GM19438 (cell line): ENCODE data around the gene SALL1.

Experiments used
- ATAC-seq: cut with Tn5 transposase; IDR thresholded peaks from one replicate; pipeline ENCODE4 v1.9.1; 2021; ENCODE audit warnings: low read depth; ENCODE audit not compliant: unreplicated experiment

Gene SALL1

GRCh38 chr16:51159296-51159695, 8.2 kb upstream of the SALL1 start:
- ATAC-seq, result no peak

GRCh38 chr16:51157698-51158097, 6.6 kb upstream of the SALL1 start:
- ATAC-seq, result no peak

GRCh38 chr16:51156807-51157200, 5.7 kb upstream of the SALL1 start:
- ATAC-seq, result no peak

- no peak for ATAC-seq
These were observed 5.0 kb upstream of the SALL1 start for GRCh38 chr16:51155820-51156806.

- no peak for ATAC-seq
These were observed 4.1 kb upstream of the SALL1 start for GRCh38 chr16:51155199-51155607.

GRCh38 chr16:51154271-51155171, 3.5 kb upstream of the SALL1 start:
- no peak for ATAC-seq

GRCh38 chr16:51153577-51154031, 2.5 kb upstream of the SALL1 start:
- no peak for ATAC-seq

GRCh38 chr16:51152691-51153576, 1.9 kb upstream of the SALL1 start:
- ATAC-seq, result no peak

- no peak for ATAC-seq
These were observed 1.0 kb upstream of the SALL1 start for GRCh38 chr16:51151961-51152663.

- ATAC-seq, result no peak
These were observed 428 bp upstream of the SALL1 start for GRCh38 chr16:51151435-51151960.

GRCh38 chr16:51150165-51150887, 744 bp downstream of the SALL1 start:
- no peak for ATAC-seq

- ATAC-seq, result no peak
These were observed 1.3 kb downstream of the SALL1 start for GRCh38 chr16:51149721-51150164.

GRCh38 chr16:51149251-51149661, 1.8 kb downstream of the SALL1 start:
- ATAC-seq, result no peak

- ATAC-seq, result no peak
These were observed 2.3 kb downstream of the SALL1 start for GRCh38 chr16:51148678-51149228.

- ATAC-seq, result no peak
These were observed 3.0 kb downstream of the SALL1 start for GRCh38 chr16:51147776-51148677.

GRCh38 chr16:51146256-51146924, 4.7 kb downstream of the SALL1 start:
- no peak for ATAC-seq

- no peak for ATAC-seq
These were observed 6.9 kb downstream of the SALL1 start for GRCh38 chr16:51144203-51144602.
